ENCODE data around the gene WNT8A.

The WNT8A gene

DNA sequence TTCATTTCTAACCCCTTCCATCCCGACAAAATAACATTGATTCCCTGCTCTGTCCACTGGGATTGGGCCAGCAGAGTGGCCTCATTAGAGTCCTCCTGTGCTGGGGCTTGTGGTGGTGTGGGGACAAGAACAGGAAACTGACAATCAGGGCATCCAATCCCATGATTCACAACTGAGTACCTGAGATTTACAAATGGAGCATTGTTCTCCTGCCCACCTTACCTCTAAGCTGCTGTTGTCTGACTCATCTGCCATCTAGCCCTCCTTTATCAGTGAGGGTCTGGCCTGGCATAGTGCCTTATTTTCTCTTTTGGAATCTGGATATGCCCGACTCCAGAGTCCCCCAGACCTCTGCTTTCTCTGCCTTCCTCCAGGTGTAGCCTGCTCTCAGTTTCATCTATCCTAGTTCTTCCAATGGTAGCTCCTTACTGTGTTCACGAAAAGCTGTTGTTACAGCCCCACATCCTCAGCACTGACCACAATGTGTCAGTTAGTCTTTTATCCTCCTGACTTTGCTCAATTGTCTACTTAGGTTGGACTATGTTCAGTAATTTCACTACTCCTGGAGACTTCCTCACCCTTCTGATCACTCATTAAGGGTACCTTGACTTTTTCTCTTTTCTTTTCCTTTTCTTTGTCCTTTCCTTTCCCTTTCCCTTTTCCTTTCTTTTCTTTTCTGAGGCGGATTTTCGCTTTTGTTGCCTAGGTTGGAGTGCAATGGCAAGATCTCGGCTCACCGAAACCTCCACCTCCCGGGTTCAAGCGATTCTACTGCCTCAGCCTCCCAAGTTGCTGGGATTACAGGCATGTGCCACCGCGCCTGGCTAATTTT, 13.4 kb downstream of the WNT8A start:
- Histone ChIP-seq H3K36me3 (replicated peaks) (no peaks in the 10 kb centered on the region), H3K27ac (no peak overlapping the region), H3K27me3 (replicated peaks) (peaks cover 2% of the 10 kb centered on the region), H3K4me3 (ENCODE audit: low read depth, low read length) (no peak overlapping the region)
- in situ Hi-C loops (cut with HindIII; ENCODE audit: low pct_ligation_motif_present, low sequenced_read_pairs): no loop called here
- DNase-seq: no peak
- TF ChIP-seq, protein P1, sequence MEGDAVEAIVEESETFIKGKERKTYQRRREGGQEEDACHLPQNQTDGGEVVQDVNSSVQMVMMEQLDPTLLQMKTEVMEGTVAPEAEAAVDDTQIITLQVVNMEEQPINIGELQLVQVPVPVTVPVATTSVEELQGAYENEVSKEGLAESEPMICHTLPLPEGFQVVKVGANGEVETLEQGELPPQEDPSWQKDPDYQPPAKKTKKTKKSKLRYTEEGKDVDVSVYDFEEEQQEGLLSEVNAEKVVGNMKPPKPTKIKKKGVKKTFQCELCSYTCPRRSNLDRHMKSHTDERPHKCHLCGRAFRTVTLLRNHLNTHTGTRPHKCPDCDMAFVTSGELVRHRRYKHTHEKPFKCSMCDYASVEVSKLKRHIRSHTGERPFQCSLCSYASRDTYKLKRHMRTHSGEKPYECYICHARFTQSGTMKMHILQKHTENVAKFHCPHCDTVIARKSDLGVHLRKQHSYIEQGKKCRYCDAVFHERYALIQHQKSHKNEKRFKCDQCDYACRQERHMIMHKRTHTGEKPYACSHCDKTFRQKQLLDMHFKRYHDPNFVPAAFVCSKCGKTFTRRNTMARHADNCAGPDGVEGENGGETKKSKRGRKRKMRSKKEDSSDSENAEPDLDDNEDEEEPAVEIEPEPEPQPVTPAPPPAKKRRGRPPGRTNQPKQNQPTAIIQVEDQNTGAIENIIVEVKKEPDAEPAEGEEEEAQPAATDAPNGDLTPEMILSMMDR (IDR thresholded peaks at IDR 0.05; ENCODE audit: low read depth, low read length, missing control alignments): no peak

DNA sequence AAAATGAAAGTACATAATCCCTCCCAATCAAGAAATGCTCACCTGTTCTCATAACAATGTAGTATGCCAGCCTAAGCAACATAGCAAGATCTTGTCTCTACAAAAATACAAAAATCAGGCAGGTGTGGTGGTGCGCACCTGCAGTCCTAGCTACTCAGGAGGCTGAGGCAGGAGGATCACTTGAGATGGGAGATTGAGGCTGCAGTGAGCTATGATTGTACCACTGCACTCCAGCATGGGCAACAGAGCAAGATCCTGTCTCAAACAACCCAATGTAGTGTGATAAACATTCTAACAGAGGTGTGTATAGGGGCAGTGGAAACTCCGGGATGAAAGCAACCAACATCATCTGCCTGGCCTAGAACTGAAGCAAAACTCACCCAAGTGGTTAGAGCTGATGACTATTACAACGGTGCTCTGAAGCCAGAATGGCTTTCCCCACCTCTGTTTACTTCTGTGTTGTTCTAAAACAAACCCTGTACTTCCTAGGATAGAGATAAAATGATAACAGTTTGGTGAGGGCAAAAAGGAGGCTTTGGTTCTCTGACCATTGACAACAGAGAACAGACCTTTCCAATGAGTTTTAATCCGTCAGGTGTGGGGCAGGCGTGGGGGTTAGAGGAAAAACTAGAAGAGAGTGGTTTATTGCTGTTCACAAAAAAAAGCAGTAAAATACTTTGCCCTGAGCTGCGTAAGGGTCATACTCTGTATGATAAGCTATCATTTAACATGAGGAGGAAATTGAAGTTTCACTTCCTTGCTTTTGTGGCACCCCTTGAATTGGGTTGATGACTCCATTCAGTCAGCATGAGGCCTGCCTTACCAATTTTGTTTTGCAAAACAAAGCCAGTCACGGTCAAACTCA, 18.9 kb downstream of the WNT8A start:
- Histone ChIP-seq H3K27ac (no peak overlapping the region), H3K27me3 (replicated peaks) (no peaks in the 10 kb centered on the region), H3K4me3 (ENCODE audit: low read depth, low read length) (no peak overlapping the region), H3K36me3 (replicated peaks) (no peaks in the 10 kb centered on the region)
- DNase-seq: no peak
- TF ChIP-seq, protein P1 (IDR thresholded peaks at IDR 0.05; ENCODE audit: low read depth, low read length, missing control alignments): no peak
- in situ Hi-C loops (cut with HindIII; ENCODE audit: low pct_ligation_motif_present, low sequenced_read_pairs): no loop called here

DNA sequence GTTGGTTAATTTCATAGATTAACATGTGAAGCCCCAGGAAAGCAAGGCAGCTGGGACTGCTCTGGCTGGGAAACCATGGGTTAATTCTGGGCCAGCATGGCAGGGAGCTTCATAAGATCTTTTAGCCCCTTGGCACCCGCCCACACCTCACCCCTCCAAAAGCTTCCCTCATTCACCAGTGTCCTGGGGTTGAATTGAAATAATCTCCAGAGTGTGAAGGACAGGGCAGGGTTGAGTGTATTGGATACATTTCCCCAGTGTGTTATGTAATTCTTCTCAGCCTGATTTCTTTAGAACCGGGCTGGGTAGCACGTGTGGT, 19.4 kb downstream of the WNT8A start:
- H3K4me3 ChIP-seq (ENCODE audit: low read depth, low read length): no peak overlapping the region
- H3K36me3 ChIP-seq (replicated peaks): no peaks in the 10 kb centered on the region
- H3K27ac ChIP-seq: no peak overlapping the region
- DNase-seq: no peak
- TF ChIP-seq, protein P1 (IDR thresholded peaks at IDR 0.05; ENCODE audit: low read depth, low read length, missing control alignments): no peak
- no peaks in the 10 kb centered on the region for H3K27me3 ChIP-seq (replicated peaks)
- in situ Hi-C loops (cut with HindIII; ENCODE audit: low pct_ligation_motif_present, low sequenced_read_pairs): no loop called here

DNA sequence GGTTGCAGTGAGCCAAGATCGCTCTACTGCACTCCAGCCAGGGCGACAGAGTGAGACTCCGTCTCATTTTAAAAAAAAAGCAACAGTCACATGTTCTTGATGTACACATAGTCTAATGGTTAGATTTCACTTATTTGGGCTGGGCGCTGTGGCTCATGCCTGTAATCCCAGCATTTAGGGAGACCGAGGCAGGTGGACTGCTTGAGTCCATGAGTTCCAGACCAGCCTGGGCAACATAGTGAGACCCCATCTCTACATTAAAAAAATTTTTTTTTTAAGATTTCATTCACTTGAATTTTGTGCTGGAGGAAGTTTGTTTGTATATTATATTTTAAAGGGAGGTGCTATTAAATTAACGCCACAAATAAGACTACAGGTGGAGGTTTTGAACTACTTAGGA, 21.9 kb downstream of the WNT8A start:
- no peak for DNase-seq
- H3K4me3 ChIP-seq (ENCODE audit: low read depth, low read length): no peak overlapping the region
- in situ Hi-C loops (cut with HindIII; ENCODE audit: low pct_ligation_motif_present, low sequenced_read_pairs): no loop called here
- no peaks in the 10 kb centered on the region for H3K27me3 ChIP-seq (replicated peaks)
- H3K27ac ChIP-seq: no peak overlapping the region
- TF ChIP-seq, protein P1 (IDR thresholded peaks at IDR 0.05; ENCODE audit: low read depth, low read length, missing control alignments): no peak
- no peaks in the 10 kb centered on the region for H3K36me3 ChIP-seq (replicated peaks)

DNA sequence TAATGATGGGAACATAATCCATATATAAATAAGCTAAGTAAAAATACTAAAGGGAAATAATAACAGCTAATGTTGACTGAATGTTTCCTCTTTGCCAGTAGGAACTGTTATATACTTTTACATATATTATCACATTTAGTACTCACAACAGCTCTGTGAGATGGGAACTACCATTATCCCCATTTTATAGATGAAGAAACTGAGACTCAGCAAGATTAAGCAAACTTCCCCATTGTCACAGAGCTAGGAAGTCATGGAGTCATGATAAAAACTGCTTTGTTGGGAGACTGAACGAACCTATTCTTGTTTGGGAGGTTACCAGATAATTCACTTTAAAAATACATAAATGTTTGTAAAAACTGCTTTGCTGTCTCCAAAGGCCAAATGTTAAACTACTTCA, 23.4 kb downstream of the WNT8A start:
- in situ Hi-C loops (cut with HindIII; ENCODE audit: low pct_ligation_motif_present, low sequenced_read_pairs): no loop called here
- H3K36me3 ChIP-seq (replicated peaks): no peaks in the 10 kb centered on the region
- no peak for DNase-seq
- no peak overlapping the region for H3K4me3 ChIP-seq (ENCODE audit: low read depth, low read length)
- H3K27me3 ChIP-seq (replicated peaks): no peaks in the 10 kb centered on the region
- TF ChIP-seq, protein P1 (IDR thresholded peaks at IDR 0.05; ENCODE audit: low read depth, low read length, missing control alignments): no peak
- no peak overlapping the region for H3K27ac ChIP-seq
